GM12878 (cell line): ENCODE results near the gene CYTH2. TPM values are rescaled to one million over a fixed set of nuclear protein-coding genes. Genes with fewer than 3 reads are reported as not detected.

ENCODE experiments used
- ATAC-seq: fragments of 200-7000 bp; cut with Tn5 transposase; 3 replicates; pipeline ENCODE4 v1.9.1; 2020; ENCODE audit warnings: mild to moderate bottlenecking, moderate library complexity
- BruUV-seq: library from RNA; stranded (reverse); fragments of 400-500 nt; replicated peaks from 2 replicates; lab custom pipeline; 2021; lab: Mats Ljungman, UMichigan
- CTCF ChIA-PET: fragments of 300-600 bp; sonication (Branson Sonifier 250); formaldehyde crosslinking; extraction: SDS; loops from one replicate; lab custom pipeline; 2021; ENCODE audit warnings: inconsistent platforms; lab: Yijun Ruan, JAX
- POLR2A ChIA-PET: fragments of 350-600 bp; formaldehyde crosslinking; extraction: SDS; loops from one replicate; lab custom pipeline; 2021; ENCODE audit warnings: inconsistent platforms; lab: Charles Lee
- RAD21 ChIA-PET: fragments of 300-600 bp; sonication (Branson Sonifier 250); formaldehyde crosslinking; loops from one replicate; lab custom pipeline; 2023; ENCODE audit warnings: antibody characterized with exemption; ENCODE audit not compliant: unreplicated experiment; lab: Charles Lee
- SMC1A ChIA-PET: fragments of 300-600 bp; sonication (Branson Sonifier 250); formaldehyde crosslinking; loops from one replicate; lab custom pipeline; 2023; ENCODE audit not compliant: unreplicated experiment, uncharacterized antibody; lab: Charles Lee
- DNase-seq: peaks from one replicate; pipeline ENCODE4 v3.0.0-alpha.2; 2011; ENCODE audit warnings: low read depth, low spot score
- FAIRE-seq: peaks from 3 replicates; lab custom pipeline; 2011; peaks lifted over from hg19 to GRCh38; lab: Jason Lieb, UNC
- H2AFZ ChIP-seq: 2 replicates; pipeline ENCODE4 v1.6.0; 2011; ENCODE audit warnings: low read depth, low read length, control low read depth; ENCODE audit not compliant: control insufficient read depth
- H3K27ac ChIP-seq: 2 replicates; pipeline ENCODE4 v1.5.1; 2011; ENCODE audit warnings: control low read depth; ENCODE audit not compliant: control insufficient read depth, insufficient read depth
- H3K27me3 ChIP-seq, 2 experiments: replicated peaks in 1 of 2; 2 replicates each; pipeline versions ENCODE4 v1.6.0 to v1.6.1; 2011; ENCODE audit warnings: low read length in 1 of 2; ENCODE audit not compliant: control insufficient read depth in 2 of 2, insufficient read depth in 2 of 2
- H3K36me3 ChIP-seq, 2 experiments: 2 replicates each; pipeline ENCODE4 v1.5.1; 2011; ENCODE audit warnings: low read length in 1 of 2; ENCODE audit not compliant: control insufficient read depth in 2 of 2, insufficient read depth in 2 of 2
- H3K4me1 ChIP-seq: 2 replicates; pipeline ENCODE4 v1.6.1; 2011; ENCODE audit warnings: mild to moderate bottlenecking, low read length, moderate library complexity, mixed read lengths; ENCODE audit not compliant: control insufficient read depth, insufficient read depth
- H3K4me2 ChIP-seq: 2 replicates; pipeline ENCODE4 v1.6.0; 2011; ENCODE audit warnings: control low read depth; ENCODE audit not compliant: control insufficient read depth, insufficient read depth
- H3K4me3 ChIP-seq: fragments of 200-600 bp; sonication (generic); 2 replicates; pipeline ENCODE4 v1.5.1; 2016
- H3K79me2 ChIP-seq: 2 replicates; pipeline ENCODE4 v1.6.0; 2011; ENCODE audit warnings: low read length; ENCODE audit not compliant: control insufficient read depth, insufficient read depth
- H3K9ac ChIP-seq: 2 replicates; pipeline ENCODE4 v1.8.0; 2011; ENCODE audit warnings: low read length, control low read depth, mixed read lengths; ENCODE audit not compliant: control insufficient read depth, insufficient read depth
- H3K9me3 ChIP-seq: replicated peaks from 3 replicates; pipeline ENCODE4 v1.5.1; 2011; ENCODE audit warnings: mild to moderate bottlenecking, low read length; ENCODE audit not compliant: control insufficient read depth, insufficient read depth
- H4K20me1 ChIP-seq: 2 replicates; pipeline ENCODE4 v1.6.0; 2011; ENCODE audit not compliant: control insufficient read depth, insufficient read depth
- EP300 ChIP-seq, 2 experiments: fragments of 150-350 bp in 1 of 2; IDR thresholded peaks; 2 replicates each; pipeline ENCODE4 v1.6.1; 2011 to 2012; ENCODE audit warnings: low read depth in 2 of 2, low read length in 2 of 2, borderline replicate concordance in 1 of 2, improper control_type of control experiment in 1 of 2, inconsistent platforms in 1 of 2; ENCODE audit not compliant: control insufficient read depth in 1 of 2
- IKZF2 ChIP-seq, 2 experiments: fragments of 450-650 bp; IDR thresholded peaks; 2 replicates each; pipeline ENCODE4 v1.6.1; 2017; ENCODE audit warnings: mild to moderate bottlenecking in 2 of 2, moderate library complexity in 2 of 2
- MYB ChIP-seq: fragments of 150-350 bp; IDR thresholded peaks from 2 replicates; pipeline ENCODE4 v1.6.1; 2014; ENCODE audit warnings: mild to moderate bottlenecking, low read depth, low read length, borderline replicate concordance
- TARDBP ChIP-seq: IDR thresholded peaks from 2 replicates; pipeline ENCODE4 v1.6.1; 2016; ENCODE audit warnings: borderline replicate concordance
- TCF12 ChIP-seq: IDR thresholded peaks from 2 replicates; pipeline ENCODE4 v1.6.1; 2011; ENCODE audit warnings: low read depth, mild to moderate bottlenecking, low read length
- WRNIP1 ChIP-seq: IDR thresholded peaks from 2 replicates; pipeline ENCODE4 v1.6.1; 2011; ENCODE audit warnings: low read depth, low read length, improper control_type of control experiment, borderline replicate concordance
- WGBS: methylation state at CpG from one replicate; pipeline ENCODE4 v1.1.6; 2016; ENCODE audit warnings: low lambda C conversion rate; ENCODE audit not compliant: insufficient replicate concordance, insufficient coverage; ENCODE audit errors: missing lambda C conversion rate; 5-methylcytosine and 5-hydroxymethylcytosine counted together
- in situ Hi-C: fragments of 300-500 bp; cut with MboI; formaldehyde crosslinking; loops from 9 replicates; pipeline ENCODE4 v1.14.3; 2018; ENCODE audit warnings: mixed read lengths
- intact Hi-C: fragments of 100-400 bp; cut with micrococcal nuclease; formaldehyde crosslinking; loops from one replicate; pipeline ENCODE4 v1.14.2; 2022; ENCODE audit not compliant: unreplicated experiment
- polyA plus RNA-seq, 11 experiments: library from polyadenylated mRNA; depleted of rRNA in 4 of 11; unstranded in 6 of 11; stranded (reverse) in 5 of 11; fragments of >200 nt; fragmentation: Nextera tagmentation in 4 of 11; fragmentation: Illumina TruSeq in 1 of 11; extraction: Ambion mirVana in 4 of 11; extraction: Trizol in 1 of 11; gene quantifications; 1 replicate in 1 of 11; 2 replicates in 10 of 11; pipeline versions ENCODE4 v1.2.1 to v1.2.3, GENCODE V29; 2011 to 2016; ENCODE audit warnings: inconsistent platforms in 2 of 11, missing spikeins in 2 of 11, low read depth in 1 of 11
- total RNA-seq, 4 experiments: library from RNA; depleted of rRNA in 3 of 4; stranded (reverse); fragments of >200 nt in 3 of 4; fragmentation: Illumina TruSeq in 1 of 4; extraction: Trizol in 1 of 4; gene quantifications; 2 replicates each; pipeline versions ENCODE4 v1.2.1 to v1.2.3, GENCODE V29; 2013 to 2021
- TF ChIP-seq, protein P1 (sequence below): fragments of 450-650 bp; IDR thresholded peaks from 2 replicates; pipeline ENCODE4 v1.6.1; 2016; ENCODE audit warnings: mild to moderate bottlenecking

Gene CYTH2
- total and polyA plus RNA-seq, 10 of the 15 experiments (the other 5 are each of a cell fraction or from before 2014, with no cell fraction given) = 1.3 to 31.9 (median 22.2) TPM

DNA sequence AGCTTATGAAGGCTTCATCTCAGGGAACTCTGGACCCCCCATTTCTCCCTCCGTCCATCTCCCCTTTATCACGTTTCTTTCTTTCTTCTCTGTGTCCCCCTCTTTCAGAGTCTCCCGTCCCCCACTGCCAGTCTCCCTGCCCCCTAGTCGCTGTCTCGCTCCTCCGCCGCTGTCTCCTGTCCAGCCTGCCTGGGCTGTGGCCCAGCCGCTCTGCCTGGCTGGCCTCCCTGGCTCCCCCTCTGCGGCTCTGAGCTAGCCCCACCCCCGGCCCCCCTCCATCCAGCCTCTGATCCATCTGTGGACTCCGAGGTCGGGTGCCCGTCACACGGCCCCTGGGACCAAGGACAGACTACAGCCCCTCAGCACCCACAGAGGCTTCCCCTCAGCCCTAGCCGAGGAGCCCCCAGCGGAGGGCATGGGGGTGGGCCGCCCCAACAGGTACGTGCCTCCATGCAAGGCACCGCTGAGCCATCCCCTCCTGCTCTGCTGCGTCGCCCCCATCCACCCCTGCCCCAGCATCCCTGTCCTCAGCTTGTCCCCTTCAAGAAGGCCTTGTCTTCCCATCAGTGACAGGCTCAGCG lies 14.9 kb upstream of the CYTH2 start:
- ATAC-seq (no peak), DNase-seq (no peak), FAIRE-seq (no peak)
- Histone ChIP-seq H3K36me3 (peaks cover 24 to 29% of the 10 kb centered on the region in 2 experiments), H3K79me2 (no peaks in the 10 kb centered on the region; the same call in 1 of the 2 replicates), H3K4me1 (no peaks in the 10 kb centered on the region; the same call in 1 of the 2 replicates), H3K9me3 (no peaks in the 10 kb centered on the region), H3K4me3 (no peak overlapping the region), H3K27me3 (no peaks in the 10 kb centered on the region), H3K4me2 (no peak overlapping the region), H2AFZ (no peak overlapping the region), H4K20me1 (no peaks in the 10 kb centered on the region), H3K27ac (no peak overlapping the region), H3K9ac (no peak overlapping the region)
- no TSS peak for BruUV-seq
- CTCF ChIA-PET = no interaction called here
- WGBS = 93% methylated on average over 16 of the region's 22 CpGs
- POLR2A ChIA-PET = no interaction called here
- in situ Hi-C loops = no loop called here
- RAD21 ChIA-PET = no interaction called here
- intact Hi-C loops = no loop called here
- TF ChIP-seq WRNIP1 (no peak), MYB (no peak), TCF12 (no peak), TARDBP (no peak), EP300 (IDR thresholded peaks at IDR 0.05; ENCODE audit: borderline replicate concordance in 1 of 2, control insufficient read depth in 1 of 2, low read depth in 2 of 2, low read length in 2 of 2) (no peak), IKZF2 (IDR thresholded peaks at IDR 0.05) (no peak)
- TF ChIP-seq, protein P1, sequence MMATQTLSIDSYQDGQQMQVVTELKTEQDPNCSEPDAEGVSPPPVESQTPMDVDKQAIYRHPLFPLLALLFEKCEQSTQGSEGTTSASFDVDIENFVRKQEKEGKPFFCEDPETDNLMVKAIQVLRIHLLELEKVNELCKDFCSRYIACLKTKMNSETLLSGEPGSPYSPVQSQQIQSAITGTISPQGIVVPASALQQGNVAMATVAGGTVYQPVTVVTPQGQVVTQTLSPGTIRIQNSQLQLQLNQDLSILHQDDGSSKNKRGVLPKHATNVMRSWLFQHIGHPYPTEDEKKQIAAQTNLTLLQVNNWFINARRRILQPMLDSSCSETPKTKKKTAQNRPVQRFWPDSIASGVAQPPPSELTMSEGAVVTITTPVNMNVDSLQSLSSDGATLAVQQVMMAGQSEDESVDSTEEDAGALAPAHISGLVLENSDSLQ = no peak
- SMC1A ChIA-PET = no interaction called here
